Activated naive CD8-positive, alpha-beta T cell treated with anti-CD3 and anti-CD28 coated beads, Interleukin-2, amount 50 U/mL, for 16 hours (primary cell): ENCODE results near the gene MYNN.

Experiments used
- DNase-seq: peaks from one replicate; pipeline ENCODE4 v3.0.0-alpha.2; 2020; ENCODE audit warnings: low read depth, low spot score

Gene MYNN

GRCh38 chr3:169827712-169828111 is 54.5 kb downstream of the MYNN start:
- no peak for DNase-seq

GRCh38 chr3:169835533-169835932 is 62.3 kb downstream of the MYNN start:
- no peak for DNase-seq

- no peak for DNase-seq
These were observed 63.1 kb downstream of the MYNN start for GRCh38 chr3:169836078-169836941.

- DNase-seq, result no peak
These were observed 63.7 kb downstream of the MYNN start for GRCh38 chr3:169836942-169837275.

GRCh38 chr3:169838511-169839030 is 65.4 kb downstream of the MYNN start:
- no peak for DNase-seq
